ENCODE data around the gene KRTAP5-7. TPM values are rescaled to one million over a fixed set of nuclear protein-coding genes. Genes with fewer than 3 reads are reported as not detected.

KRTAP5-7 gene
- total and polyA plus RNA-seq, 2 of the 8 experiments (the other 6 are each of a cell fraction or from before 2014, with no cell fraction given), result not detected

DNA sequence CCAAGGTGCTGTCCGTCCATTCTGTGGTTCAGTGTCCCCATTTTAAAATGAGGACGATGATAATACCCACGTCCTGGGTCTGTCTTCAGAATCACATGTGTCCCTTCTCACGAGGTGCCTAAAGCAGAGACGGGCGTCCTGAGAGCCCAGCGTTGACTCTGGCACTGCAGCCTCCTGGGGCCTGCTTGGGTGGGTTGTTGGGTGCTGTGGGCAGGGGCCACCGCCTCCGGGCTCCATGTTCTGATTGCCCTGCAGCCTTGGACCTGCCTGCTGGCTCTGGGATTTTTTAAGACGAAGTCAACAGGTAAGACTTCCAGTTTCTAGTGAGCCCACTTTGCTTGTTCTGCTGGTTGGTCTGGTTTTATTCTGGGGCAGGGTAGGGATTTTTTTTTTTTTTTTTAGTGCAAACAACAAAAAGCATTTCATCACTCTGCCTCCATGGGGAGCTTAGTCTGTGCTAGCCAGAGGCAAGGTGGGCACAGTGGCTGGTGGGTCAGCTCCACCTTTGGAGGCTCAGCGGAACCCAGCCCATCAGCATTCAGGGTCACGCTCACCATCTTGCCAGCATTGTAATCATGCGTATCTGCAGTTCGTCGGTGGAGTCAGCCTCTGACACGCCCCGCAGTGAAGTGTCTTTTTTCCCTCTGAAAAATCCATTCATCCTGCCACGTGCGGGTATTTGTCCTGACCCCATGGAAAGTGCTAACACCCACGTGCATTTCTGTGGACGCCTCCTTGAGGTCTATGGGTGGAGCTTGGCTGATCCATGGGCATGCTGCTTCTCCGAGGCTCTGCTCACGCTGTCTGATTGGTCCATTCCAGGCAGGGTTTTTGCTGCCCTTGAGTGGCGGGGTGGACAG is 45.7 kb upstream of the KRTAP5-7 start:
- Histone ChIP-seq H2AK5ac (ENCODE audit: low read depth, low read length) (no peak overlapping the region), H3K4me2 (ENCODE audit: insufficient read depth in 1 of 2, low read depth in 2 of 2, low read length in 2 of 2) (no peak overlapping the region), H2BK15ac (ENCODE audit: low read length) (no peak overlapping the region), H3K23me2 (ENCODE audit: low read depth, low read length) (peaks cover 2% of the 10 kb centered on the region; the same call in 1 of the 2 replicates), H3K56ac (replicated peaks; ENCODE audit: insufficient read length, low read depth, low read length) (no peak overlapping the region), H3K4me1 (replicated peaks in 1 of 4; ENCODE audit: control insufficient read depth in 3 of 4, insufficient read depth in 4 of 4, low read length in 3 of 4) (peaks cover 0 to 9% (median 4%) of the 10 kb centered on the region in 4 experiments; a peak in 6 of 7 replicates), H3K4ac (replicated peaks; ENCODE audit: insufficient read length, low read depth, low read length) (no peak overlapping the region), H4K91ac (replicated peaks; ENCODE audit: insufficient read length, low read length) (no peak overlapping the region), H3K27ac (ENCODE audit: low read depth, low read length) (no peak overlapping the region), H3K9ac (replicated peaks in 1 of 4; ENCODE audit: extremely low read depth in 1 of 4, low read depth in 3 of 4, low read length in 3 of 4) (no peak overlapping the region), H3K36me3 (ENCODE audit: control insufficient read depth in 2 of 4, insufficient read depth in 4 of 4, low read length in 3 of 4) (peaks cover 8 to 29% (median 25%) of the 10 kb centered on the region in 4 experiments; a peak in 7 of 8 replicates), H3K14ac (ENCODE audit: insufficient read length) (no peak overlapping the region), H3K18ac (ENCODE audit: extremely low read depth, low read length) (no peak overlapping the region), H3K9me3 (ENCODE audit: insufficient read depth in 2 of 2, low read depth in 1 of 2, low read length in 1 of 2) (no peaks in the 10 kb centered on the region), H2BK12ac (ENCODE audit: low read depth, low read length) (no peak overlapping the region), H2AFZ (ENCODE audit: low read length) (no peak overlapping the region), H3K79me2 (ENCODE audit: control insufficient read depth in 1 of 2, insufficient read depth in 2 of 2, low read length in 2 of 2) (no peaks in the 10 kb centered on the region), H3K4me3 (ENCODE audit: extremely low read depth in 1 of 4, insufficient read depth in 2 of 4, low read depth in 3 of 4, low read length in 4 of 4) (no peak overlapping the region), H2BK120ac (replicated peaks; ENCODE audit: low read depth, low read length) (no peak overlapping the region), H3K23ac (ENCODE audit: insufficient read length) (no peak overlapping the region), H3K27me3 (replicated peaks in 1 of 4; ENCODE audit: control insufficient read depth in 3 of 4, extremely low read depth in 1 of 4, insufficient read depth in 3 of 4, low read length in 3 of 4) (no peaks in the 10 kb centered on the region), H4K5ac (ENCODE audit: insufficient read length, low read depth, low read length) (no peak overlapping the region), H4K20me1 (replicated peaks in 1 of 2; ENCODE audit: control insufficient read depth in 1 of 2, insufficient read depth in 2 of 2, low read length in 2 of 2) (peaks cover 10 to 18% of the 10 kb centered on the region in 2 experiments), H4K8ac (ENCODE audit: extremely low read depth, insufficient read depth, low read length) (peak overlapping the region; percentile 5; the same call in 1 of the 2 replicates), H2BK20ac (ENCODE audit: low read length) (no peak overlapping the region), H2BK5ac (ENCODE audit: low read depth, low read length) (no peak overlapping the region), H3K79me1 (ENCODE audit: low read depth, low read length) (no peaks in the 10 kb centered on the region)
- TF ChIP-seq USF2 (IDR thresholded peaks at IDR 0.05; ENCODE audit: low read length), result no peak
- TF ChIP-seq CBX5 (IDR thresholded peaks at IDR 0.05; ENCODE audit: low read depth, low read length), result no peak
- FAIRE-seq, result no peak
- DNase-seq (ENCODE audit: low read depth in 1 of 2, low spot score in 2 of 2), result no peak
- ChIA-PET POLR2A (ENCODE audit: partially characterized antibody) (no interaction called here), CTCF (ENCODE audit: partially characterized antibody) (no interaction called here)
- WGBS, 2 experiments (ENCODE audit: extremely low coverage in 1 of 2, insufficient coverage in 1 of 2, insufficient read length in 1 of 2, insufficient replicate concordance in 2 of 2, low coverage in 1 of 2, low lambda C conversion rate in 2 of 2, missing lambda C conversion rate in 1 of 2), result 89% methylated on average over 24 of the region's 24 CpGs; no CpG with 5 or more reads in 1 of the 2 experiments
